ENCODE measurements around the gene GNAS. TPM values are rescaled to one million over a fixed set of nuclear protein-coding genes. Genes with fewer than 3 reads are reported as not detected.
"Not testable (repeated sequence)": the region's sequence is repeated elsewhere in the genome, so short reads cannot be mapped to it uniquely, and the experiment has no call there.

Gene GNAS
- total RNA-seq, 6 experiments from 2014 or later = 254 to 400 (median 287) TPM

- no peak overlapping the region for H3K4me3 ChIP-seq
- 66% methylated on average over 8 of the region's 8 CpGs for WGBS (ENCODE audit: insufficient coverage, low coverage, low lambda C conversion rate, missing lambda C conversion rate)
- H3K27me3 ChIP-seq = no peaks in the 10 kb centered on the region
- H3K27ac ChIP-seq = no peak overlapping the region
- no peaks in the 10 kb centered on the region for H3K36me3 ChIP-seq
- no peak for ATAC-seq
- H3K4me1 ChIP-seq = no peaks in the 10 kb centered on the region
- DNase-seq = no peak
- H3K9me3 ChIP-seq = no peaks in the 10 kb centered on the region
- TF ChIP-seq POLR2A (IDR thresholded peaks at IDR 0.05) = no peak
- no peak for TF ChIP-seq CTCF (IDR thresholded peaks at IDR 0.05)
- intact Hi-C loops (cut with DNase I) = no loop called here
Observed at GRCh38 chr20:58818586-58819285, 33.8 kb upstream of the GNAS start.

- no peak for ATAC-seq
- Histone ChIP-seq H3K27ac (no peak overlapping the region), H3K36me3 (no peaks in the 10 kb centered on the region), H3K9me3 (no peaks in the 10 kb centered on the region), H3K4me3 (no peak overlapping the region), H3K4me1 (no peaks in the 10 kb centered on the region), H3K27me3 (no peaks in the 10 kb centered on the region)
- intact Hi-C loops (cut with DNase I) = no loop called here
- TF ChIP-seq POLR2A (IDR thresholded peaks at IDR 0.05) = no peak
- no peak for TF ChIP-seq CTCF (IDR thresholded peaks at IDR 0.05)
- no peak for DNase-seq
- WGBS (ENCODE audit: insufficient coverage, low coverage, low lambda C conversion rate, missing lambda C conversion rate) = 80% methylated on average over 2 of the region's 13 CpGs
Observed at GRCh38 chr20:58819921-58820320, 32.6 kb upstream of the GNAS start.

GRCh38 chr20:58820515-58820914 is 32.0 kb upstream of the GNAS start:
- H3K27me3 ChIP-seq; intact Hi-C loops (cut with DNase I); H3K4me3 ChIP-seq; H3K36me3 ChIP-seq; DNase-seq; H3K4me1 ChIP-seq; H3K27ac ChIP-seq; H3K9me3 ChIP-seq; ATAC-seq: not testable (repeated sequence)
- WGBS (ENCODE audit: insufficient coverage, low coverage, low lambda C conversion rate, missing lambda C conversion rate) = 89% methylated on average over 5 of the region's 6 CpGs

GRCh38 chr20:58822149-58822548 is 30.4 kb upstream of the GNAS start:
- H3K27ac ChIP-seq = no peak overlapping the region
- no peak for ATAC-seq
- TF ChIP-seq CTCF (IDR thresholded peaks at IDR 0.05) (no peak), POLR2A (IDR thresholded peaks at IDR 0.05) (no peak)
- no peak overlapping the region for H3K4me3 ChIP-seq
- DNase-seq = no peak
- intact Hi-C loops (cut with DNase I) = no loop called here
- no peaks in the 10 kb centered on the region for H3K27me3 ChIP-seq
- no peaks in the 10 kb centered on the region for H3K36me3 ChIP-seq
- no peaks in the 10 kb centered on the region for H3K9me3 ChIP-seq
- 79% methylated on average over 7 of the region's 8 CpGs for WGBS (ENCODE audit: insufficient coverage, low coverage, low lambda C conversion rate, missing lambda C conversion rate)
- H3K4me1 ChIP-seq = no peaks in the 10 kb centered on the region

GRCh38 chr20:58822748-58823730 is 29.5 kb upstream of the GNAS start:
- TF ChIP-seq CTCF (IDR thresholded peaks at IDR 0.05) = no peak
- no peak for TF ChIP-seq POLR2A (IDR thresholded peaks at IDR 0.05)
- Histone ChIP-seq H3K4me3 (no peak overlapping the region), H3K9me3 (no peaks in the 10 kb centered on the region), H3K4me1 (no peaks in the 10 kb centered on the region), H3K27me3 (no peaks in the 10 kb centered on the region), H3K36me3 (no peaks in the 10 kb centered on the region), H3K27ac (no peak overlapping the region)
- DNase-seq (no peak), ATAC-seq (no peak)
- intact Hi-C loops (cut with DNase I) = no loop called here
- 88% methylated on average over 12 of the region's 26 CpGs for WGBS (ENCODE audit: insufficient coverage, low coverage, low lambda C conversion rate, missing lambda C conversion rate)

Data from right lobe of liver (tissue), 6 donors.